Endothelial cell of umbilical vein (primary cell): Measurements from ENCODE around the gene CPED1. TPM values are rescaled to one million over a fixed set of nuclear protein-coding genes. Genes with fewer than 3 reads are reported as not detected.

Experiments used
- BruUV-seq: library from RNA; stranded (reverse); fragments of 400-500 nt; replicated peaks from 2 replicates; lab custom pipeline; 2021; lab: Mats Ljungman, UMichigan
- CTCF ChIA-PET: fragments of 300-600, 350-600 bp; sonication (Branson Sonifier 250); formaldehyde crosslinking; loops from one replicate; lab custom pipeline; 2021; ENCODE audit warnings: antibody characterized with exemption, inconsistent platforms; lab: Charles Lee
- POLR2A ChIA-PET: fragments of 300-600, 350-600 bp; sonication (Branson Sonifier 250); formaldehyde crosslinking; loops from one replicate; lab custom pipeline; 2021; ENCODE audit warnings: antibody characterized with exemption, inconsistent platforms; lab: Charles Lee
- DNase-seq: peaks from one replicate; pipeline ENCODE4 v3.0.0-alpha.2; 2011; ENCODE audit warnings: low read depth, low spot score
- FAIRE-seq: peaks from 2 replicates; lab custom pipeline; 2011; peaks lifted over from hg19 to GRCh38; lab: Jason Lieb, UNC
- H2AFZ ChIP-seq: 2 replicates; pipeline ENCODE4 v1.6.0; 2012; ENCODE audit warnings: low read depth, low read length, control low read depth, inconsistent platforms
- H3K27ac ChIP-seq: 2 replicates; pipeline ENCODE4 v1.5.1; 2011; ENCODE audit warnings: low read depth, mild to moderate bottlenecking, control low read depth, low read length, moderate library complexity; ENCODE audit not compliant: insufficient read depth
- H3K27me3 ChIP-seq, 2 experiments: 2 replicates each; pipeline versions ENCODE4 v1.6.0 to v1.6.1; 2011; ENCODE audit warnings: low read length in 2 of 2, mixed read lengths in 1 of 2; ENCODE audit not compliant: control insufficient read depth in 2 of 2, insufficient read depth in 2 of 2
- H3K36me3 ChIP-seq, 2 experiments: 2 replicates in 1 of 2; 3 replicates in 1 of 2; pipeline ENCODE4 v1.5.1; 2011; ENCODE audit warnings: low read length in 2 of 2, mild to moderate bottlenecking in 1 of 2, moderate library complexity in 1 of 2; ENCODE audit not compliant: control insufficient read depth in 2 of 2, insufficient read depth in 2 of 2; ENCODE audit errors: extremely low read depth in 1 of 2
- H3K4me1 ChIP-seq: 3 replicates; pipeline ENCODE4 v1.5.1; 2011; ENCODE audit warnings: mild to moderate bottlenecking, low read length; ENCODE audit not compliant: control insufficient read depth, insufficient read depth; ENCODE audit errors: extremely low read depth
- H3K4me2 ChIP-seq: 2 replicates; pipeline ENCODE4 v1.6.1; 2011; ENCODE audit warnings: low read length, control low read depth, mixed read lengths; ENCODE audit not compliant: insufficient read depth
- H3K4me3 ChIP-seq, 3 experiments: fragments of 200-600 bp in 1 of 3; sonication (generic), shearing (Covaris generic) in 1 of 3; replicated peaks in 1 of 3; 2 replicates each; pipeline ENCODE4 v1.5.1; 2011 to 2016; ENCODE audit warnings: control low read depth in 3 of 3, low read length in 3 of 3, mild to moderate bottlenecking in 2 of 3, inconsistent platforms in 1 of 3, low read depth in 1 of 3, moderate library complexity in 1 of 3; ENCODE audit not compliant: insufficient read depth in 1 of 3
- H3K79me2 ChIP-seq: 2 replicates; pipeline ENCODE4 v1.6.0; 2012; ENCODE audit warnings: low read length, inconsistent platforms; ENCODE audit not compliant: control insufficient read depth, insufficient read depth
- H3K9ac ChIP-seq: replicated peaks from 2 replicates; pipeline ENCODE3; 2011; ENCODE audit warnings: low read length, control low read depth; ENCODE audit not compliant: insufficient read depth; ENCODE audit errors: extremely low read depth
- H3K9me1 ChIP-seq: replicated peaks from 3 replicates; pipeline ENCODE4 v1.6.0; 2011; ENCODE audit warnings: mild to moderate bottlenecking, low read length; ENCODE audit not compliant: control insufficient read depth, insufficient read depth; ENCODE audit errors: extremely low read depth
- H3K9me3 ChIP-seq: replicated peaks from 2 replicates; pipeline ENCODE4 v1.5.1; 2012; ENCODE audit warnings: low read length, inconsistent platforms; ENCODE audit not compliant: control insufficient read depth, insufficient read depth
- H4K20me1 ChIP-seq: replicated peaks from 2 replicates; pipeline ENCODE3; 2011; ENCODE audit warnings: mild to moderate bottlenecking, low read length; ENCODE audit not compliant: control insufficient read depth, insufficient read depth; ENCODE audit errors: extremely low read depth
- EZH2 ChIP-seq: IDR thresholded peaks from 2 replicates; pipeline ENCODE4 v1.6.1; 2012; ENCODE audit warnings: borderline replicate concordance, low read depth, mild to moderate bottlenecking, moderate library complexity, low read length, inconsistent platforms; ENCODE audit not compliant: severe bottlenecking
- FOS ChIP-seq: IDR thresholded peaks from 2 replicates; pipeline ENCODE4 v1.6.1; 2011; ENCODE audit warnings: mild to moderate bottlenecking, low read length, moderate library complexity, borderline replicate concordance; ENCODE audit not compliant: insufficient read depth
- GATA2 ChIP-seq: IDR thresholded peaks from 2 replicates; pipeline ENCODE4 v1.7.0; 2011; ENCODE audit warnings: low read depth, mild to moderate bottlenecking, moderate library complexity, mixed read lengths, low read length; ENCODE audit not compliant: insufficient read length, insufficient read depth
- JUN ChIP-seq: IDR thresholded peaks from 2 replicates; pipeline ENCODE4 v1.6.1; 2011; ENCODE audit warnings: borderline replicate concordance, low read depth; ENCODE audit not compliant: insufficient read length, insufficient read depth
- MAX ChIP-seq: IDR thresholded peaks from 2 replicates; pipeline ENCODE4 v1.6.1; 2011; ENCODE audit not compliant: insufficient read depth, insufficient read length
- MYC ChIP-seq: IDR thresholded peaks from one replicate; pipeline ENCODE4 v1.6.1; 2011; ENCODE audit warnings: mild to moderate bottlenecking, low read depth, low read length
- POLR2A ChIP-seq: IDR thresholded peaks from 2 replicates; pipeline ENCODE4 v1.6.1; 2012; ENCODE audit warnings: low read depth, mild to moderate bottlenecking, control low read depth, low read length
- dilution Hi-C: fragments of 300-500 bp; cut with MboI; formaldehyde crosslinking; loops from one replicate; pipeline ENCODE4 v1.15.0; 2019; ENCODE audit warnings: low sequenced_read_pairs; ENCODE audit not compliant: extremely low pct_ligation_motif_present
- intact Hi-C: fragments of 100-400 bp; cut with micrococcal nuclease; formaldehyde crosslinking; loops from one replicate; pipeline ENCODE4 v1.10.0; 2022
- polyA plus RNA-seq, 4 experiments: library from polyadenylated mRNA; depleted of rRNA in 3 of 4; stranded (reverse) in 3 of 4; unstranded in 1 of 4; fragments of >200 nt; gene quantifications; 2 replicates each; pipeline versions ENCODE4 v1.2.1 to v1.2.3, GENCODE V29; 2011 to 2012; ENCODE audit warnings: missing spikeins in 1 of 4
- total RNA-seq: library from RNA; stranded (reverse); gene quantifications from 2 replicates; pipeline ENCODE4 v1.2.3, GENCODE V29; 2021
- TF ChIP-seq, protein P1 (sequence below), 2 donors: IDR thresholded peaks; 1 replicate in 1 of 2; 2 replicates in 1 of 2; pipeline ENCODE4 v1.5.1; 2011; ENCODE audit warnings: low read length in 2 of 2, mild to moderate bottlenecking in 2 of 2, moderate library complexity in 2 of 2, control low read depth in 1 of 2, inconsistent platforms in 1 of 2, low read depth in 1 of 2; ENCODE audit not compliant: insufficient read depth in 1 of 2; ENCODE audit errors: extremely low read depth in 1 of 2

The CPED1 gene
- total and polyA plus RNA-seq, 2 donors (not counting 3 experiments of a cell fraction or from before 2014, with no cell fraction given) = 0.22 to 3.0 TPM

DNA sequence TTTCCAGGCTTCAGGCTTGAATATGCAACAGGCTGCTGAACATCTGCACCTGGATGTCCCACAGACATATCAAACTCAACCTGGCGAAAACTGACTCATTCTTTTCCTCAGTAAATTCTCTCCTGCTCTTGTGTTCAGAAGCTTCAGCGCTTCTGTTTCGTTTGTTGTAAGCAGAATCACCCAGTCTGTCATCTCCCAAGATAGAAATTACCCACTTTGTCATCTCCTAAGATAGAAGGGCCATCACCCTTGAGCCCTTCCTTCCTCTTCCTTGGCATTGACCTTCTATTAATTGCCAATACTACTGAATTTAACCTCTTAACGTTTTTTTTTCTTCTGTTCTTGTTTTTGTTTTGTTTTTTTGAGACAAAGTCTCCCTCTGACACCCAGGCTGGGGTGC lies 59.7 kb downstream of the CPED1 start:
- TF ChIP-seq, protein P1, sequence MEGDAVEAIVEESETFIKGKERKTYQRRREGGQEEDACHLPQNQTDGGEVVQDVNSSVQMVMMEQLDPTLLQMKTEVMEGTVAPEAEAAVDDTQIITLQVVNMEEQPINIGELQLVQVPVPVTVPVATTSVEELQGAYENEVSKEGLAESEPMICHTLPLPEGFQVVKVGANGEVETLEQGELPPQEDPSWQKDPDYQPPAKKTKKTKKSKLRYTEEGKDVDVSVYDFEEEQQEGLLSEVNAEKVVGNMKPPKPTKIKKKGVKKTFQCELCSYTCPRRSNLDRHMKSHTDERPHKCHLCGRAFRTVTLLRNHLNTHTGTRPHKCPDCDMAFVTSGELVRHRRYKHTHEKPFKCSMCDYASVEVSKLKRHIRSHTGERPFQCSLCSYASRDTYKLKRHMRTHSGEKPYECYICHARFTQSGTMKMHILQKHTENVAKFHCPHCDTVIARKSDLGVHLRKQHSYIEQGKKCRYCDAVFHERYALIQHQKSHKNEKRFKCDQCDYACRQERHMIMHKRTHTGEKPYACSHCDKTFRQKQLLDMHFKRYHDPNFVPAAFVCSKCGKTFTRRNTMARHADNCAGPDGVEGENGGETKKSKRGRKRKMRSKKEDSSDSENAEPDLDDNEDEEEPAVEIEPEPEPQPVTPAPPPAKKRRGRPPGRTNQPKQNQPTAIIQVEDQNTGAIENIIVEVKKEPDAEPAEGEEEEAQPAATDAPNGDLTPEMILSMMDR (IDR thresholded peaks at IDR 0.05; ENCODE audit: extremely low read depth in 1 of 2, insufficient read depth in 1 of 2, low read depth in 1 of 2, low read length in 2 of 2) = no peak
- TF ChIP-seq EZH2 = no peak
- TF ChIP-seq MAX = no peak
- TF ChIP-seq POLR2A = no peak
- TF ChIP-seq JUN = no peak
- TF ChIP-seq GATA2 = no peak
- TF ChIP-seq MYC = no peak
- TF ChIP-seq FOS = no peak
- Histone ChIP-seq H3K4me2 (no peak overlapping the region), H3K4me3 (no peak overlapping the region), H3K27me3 (no peaks in the 10 kb centered on the region), H3K9me3 (no peaks in the 10 kb centered on the region), H3K27ac (no peak overlapping the region), H3K4me1 (no peaks in the 10 kb centered on the region), H3K36me3 (no peaks in the 10 kb centered on the region), H4K20me1 (no peaks in the 10 kb centered on the region), H3K9me1 (no peaks in the 10 kb centered on the region), H3K79me2 (no peaks in the 10 kb centered on the region), H2AFZ (no peak overlapping the region), H3K9ac (no peak overlapping the region)
- DNase-seq (no peak), FAIRE-seq (no peak)
- intact Hi-C loops (no loop called here), dilution Hi-C loops (no loop called here)
- POLR2A ChIA-PET = no interaction called here
- no TSS peak for BruUV-seq
- CTCF ChIA-PET = no interaction called here
